ENCODE measurements around the gene DOCK7. TPM values are rescaled to one million over a fixed set of nuclear protein-coding genes. Genes with fewer than 3 reads are reported as not detected.

The DOCK7 gene
- total and polyA plus RNA-seq, 4 experiments from 2014 or later: 4.3 to 20.8 (median 11.0) TPM

GRCh38 chr1:62593825-62594394, 94.3 kb downstream of the DOCK7 start:
- DNase-seq: no peak
- intact Hi-C loops (cut with micrococcal nuclease): no loop called here
- no peak overlapping the region for H3K4me3 ChIP-seq (ENCODE audit: low read length in 2 of 2)
- no peaks in the 10 kb centered on the region for H3K27me3 ChIP-seq (ENCODE audit: insufficient read depth, low read length)
- Mint-ChIP-seq H3K27ac (no peak overlapping the region), H3K4me1 (no peaks in the 10 kb centered on the region), H3K36me3 (peaks cover 3 to 4% of the 10 kb centered on the region in 2 donors), H3K27me3 (no peaks in the 10 kb centered on the region), H3K4me3 (no peak overlapping the region), H3K9me3 (peaks cover 0 to 4% (median 0%) of the 10 kb centered on the region in 8 donors)
- H3K4me1 ChIP-seq (ENCODE audit: insufficient read depth, low read length): no peaks in the 10 kb centered on the region
- POLR2A ChIA-PET (ENCODE audit: partially characterized antibody): no interaction called here
- no peak overlapping the region for H3K27ac ChIP-seq (ENCODE audit: low read depth, low read length)
- H3K9me3 ChIP-seq (ENCODE audit: control insufficient read depth in 1 of 2, low read length in 2 of 2): no peaks in the 10 kb centered on the region
- CTCF ChIA-PET (ENCODE audit: partially characterized antibody): no interaction called here
- H3K36me3 ChIP-seq (ENCODE audit: insufficient read depth, low read length): no peaks in the 10 kb centered on the region

- Mint-ChIP-seq H3K36me3 (peaks cover 3 to 4% of the 10 kb centered on the region in 2 donors), H3K27ac (no peak overlapping the region), H3K4me3 (no peak overlapping the region), H3K9me3 (peaks cover 0 to 4% (median 0%) of the 10 kb centered on the region in 8 donors), H3K4me1 (no peaks in the 10 kb centered on the region), H3K27me3 (no peaks in the 10 kb centered on the region)
- Histone ChIP-seq H3K27me3 (ENCODE audit: insufficient read depth, low read length) (no peaks in the 10 kb centered on the region), H3K9me3 (ENCODE audit: control insufficient read depth in 1 of 2, low read length in 2 of 2) (no peaks in the 10 kb centered on the region), H3K27ac (ENCODE audit: low read depth, low read length) (no peak overlapping the region), H3K4me1 (ENCODE audit: insufficient read depth, low read length) (no peaks in the 10 kb centered on the region), H3K4me3 (ENCODE audit: low read length in 2 of 2) (no peak overlapping the region), H3K36me3 (ENCODE audit: insufficient read depth, low read length) (no peaks in the 10 kb centered on the region)
- no peak for DNase-seq
- CTCF ChIA-PET (ENCODE audit: partially characterized antibody): no interaction called here
- intact Hi-C loops (cut with micrococcal nuclease): no loop called here
- POLR2A ChIA-PET (ENCODE audit: partially characterized antibody): no interaction called here
Measured at GRCh38 chr1:62590970-62591368, 97.2 kb downstream of the DOCK7 start.

- no peaks in the 10 kb centered on the region for H3K4me1 ChIP-seq (ENCODE audit: insufficient read depth, low read length)
- Mint-ChIP-seq H3K27me3 (no peaks in the 10 kb centered on the region), H3K36me3 (peaks cover 9 to 10% of the 10 kb centered on the region in 2 donors), H3K27ac (no peak overlapping the region), H3K4me3 (no peak overlapping the region), H3K4me1 (no peaks in the 10 kb centered on the region), H3K9me3 (peaks cover 0 to 4% (median 0%) of the 10 kb centered on the region in 8 donors)
- DNase-seq: no peak
- H3K27ac ChIP-seq (ENCODE audit: low read depth, low read length): no peak overlapping the region
- CTCF ChIA-PET (ENCODE audit: partially characterized antibody): no interaction called here
- POLR2A ChIA-PET (ENCODE audit: partially characterized antibody): no interaction called here
- no peak overlapping the region for H3K4me3 ChIP-seq (ENCODE audit: low read length in 2 of 2)
- intact Hi-C loops (cut with micrococcal nuclease): no loop called here
- no peaks in the 10 kb centered on the region for H3K9me3 ChIP-seq (ENCODE audit: control insufficient read depth in 1 of 2, low read length in 2 of 2)
- H3K27me3 ChIP-seq (ENCODE audit: insufficient read depth, low read length): no peaks in the 10 kb centered on the region
- no peaks in the 10 kb centered on the region for H3K36me3 ChIP-seq (ENCODE audit: insufficient read depth, low read length)
Measured at GRCh38 chr1:62590255-62590969, 97.8 kb downstream of the DOCK7 start.

GRCh38 chr1:62589321-62589720, 98.9 kb downstream of the DOCK7 start:
- Histone ChIP-seq H3K4me1 (ENCODE audit: insufficient read depth, low read length) (no peaks in the 10 kb centered on the region), H3K27me3 (ENCODE audit: insufficient read depth, low read length) (no peaks in the 10 kb centered on the region), H3K9me3 (ENCODE audit: control insufficient read depth in 1 of 2, low read length in 2 of 2) (no peaks in the 10 kb centered on the region), H3K27ac (ENCODE audit: low read depth, low read length) (no peak overlapping the region), H3K4me3 (ENCODE audit: low read length in 2 of 2) (no peak overlapping the region), H3K36me3 (ENCODE audit: insufficient read depth, low read length) (no peaks in the 10 kb centered on the region)
- Mint-ChIP-seq H3K4me3 (no peak overlapping the region), H3K9me3 (peaks cover 0 to 4% (median 0%) of the 10 kb centered on the region in 8 donors), H3K36me3 (peaks cover 9 to 13% of the 10 kb centered on the region in 2 donors), H3K27ac (no peak overlapping the region), H3K4me1 (no peaks in the 10 kb centered on the region), H3K27me3 (no peaks in the 10 kb centered on the region)
- ChIA-PET CTCF (ENCODE audit: partially characterized antibody) (no interaction called here), POLR2A (ENCODE audit: partially characterized antibody) (no interaction called here)
- intact Hi-C loops (cut with micrococcal nuclease): no loop called here
- DNase-seq: no peak

- DNase-seq: no peak
- peaks cover 9 to 13% of the 10 kb centered on the region in 2 donors for H3K36me3 Mint-ChIP-seq
Measured at GRCh38 chr1:62588000-62588399, 100.2 kb downstream of the DOCK7 start.

GRCh38 chr1:62585469-62586155, 102.6 kb downstream of the DOCK7 start:
- Mint-ChIP-seq H3K36me3 (peaks cover 16 to 28% of the 10 kb centered on the region in 2 donors), H3K27me3 (no peaks in the 10 kb centered on the region), H3K27ac (no peak overlapping the region), H3K9me3 (peaks cover 0 to 4% (median 0%) of the 10 kb centered on the region in 8 donors), H3K4me3 (no peak overlapping the region), H3K4me1 (no peaks in the 10 kb centered on the region)
- Histone ChIP-seq H3K27ac (ENCODE audit: low read depth, low read length) (no peak overlapping the region), H3K9me3 (ENCODE audit: control insufficient read depth in 1 of 2, low read length in 2 of 2) (no peaks in the 10 kb centered on the region), H3K4me3 (ENCODE audit: low read length in 2 of 2) (no peak overlapping the region), H3K27me3 (ENCODE audit: insufficient read depth, low read length) (no peaks in the 10 kb centered on the region), H3K36me3 (ENCODE audit: insufficient read depth, low read length) (no peaks in the 10 kb centered on the region), H3K4me1 (ENCODE audit: insufficient read depth, low read length) (no peaks in the 10 kb centered on the region)
- no peak for DNase-seq
- ChIA-PET POLR2A (ENCODE audit: partially characterized antibody) (no interaction called here), CTCF (ENCODE audit: partially characterized antibody) (no interaction called here)
- intact Hi-C loops (cut with micrococcal nuclease): no loop called here

More at GRCh38 chr1:62588000-62588399, 100.2 kb downstream of the DOCK7 start:
- H3K27ac ChIP-seq (ENCODE audit: low read depth, low read length): no peak overlapping the region
- no peaks in the 10 kb centered on the region for H3K27me3 ChIP-seq (ENCODE audit: insufficient read depth, low read length)
- H3K27ac Mint-ChIP-seq: no peak overlapping the region
- no peak overlapping the region for H3K4me3 Mint-ChIP-seq
- H3K36me3 ChIP-seq (ENCODE audit: insufficient read depth, low read length): no peaks in the 10 kb centered on the region
- no peaks in the 10 kb centered on the region for H3K27me3 Mint-ChIP-seq
- H3K4me1 ChIP-seq (ENCODE audit: insufficient read depth, low read length): no peaks in the 10 kb centered on the region
- ChIA-PET POLR2A (ENCODE audit: partially characterized antibody) (no interaction called here), CTCF (ENCODE audit: partially characterized antibody) (no interaction called here)
- H3K9me3 ChIP-seq (ENCODE audit: control insufficient read depth in 1 of 2, low read length in 2 of 2): no peaks in the 10 kb centered on the region
- peaks cover 0 to 4% (median 0%) of the 10 kb centered on the region in 8 donors for H3K9me3 Mint-ChIP-seq
- intact Hi-C loops (cut with micrococcal nuclease): no loop called here
- no peaks in the 10 kb centered on the region for H3K4me1 Mint-ChIP-seq
- no peak overlapping the region for H3K4me3 ChIP-seq (ENCODE audit: low read length in 2 of 2)

GRCh38 chr1:62573675-62574074, 114.5 kb downstream of the DOCK7 start:
- Mint-ChIP-seq H3K27ac (no peak overlapping the region), H3K36me3 (peaks cover 44 to 63% of the 10 kb centered on the region in 2 donors)
- POLR2A ChIA-PET (ENCODE audit: partially characterized antibody): no interaction called here

More at GRCh38 chr1:62573675-62574074, 114.5 kb downstream of the DOCK7 start:
- no peaks in the 10 kb centered on the region for H3K9me3 ChIP-seq (ENCODE audit: control insufficient read depth in 1 of 2, low read length in 2 of 2)
- H3K36me3 ChIP-seq (ENCODE audit: insufficient read depth, low read length): no peaks in the 10 kb centered on the region
- no peaks in the 10 kb centered on the region for H3K4me1 ChIP-seq (ENCODE audit: insufficient read depth, low read length)
- Mint-ChIP-seq H3K27me3 (no peaks in the 10 kb centered on the region), H3K4me3 (no peak overlapping the region), H3K4me1 (peaks cover 0 to 11% (median 3%) of the 10 kb centered on the region in 4 donors), H3K9me3 (peaks cover 0 to 27% (median 12%) of the 10 kb centered on the region in 8 donors)
- CTCF ChIA-PET (ENCODE audit: partially characterized antibody): no interaction called here
- no peak overlapping the region for H3K4me3 ChIP-seq (ENCODE audit: low read length in 2 of 2)
- no peak overlapping the region for H3K27ac ChIP-seq (ENCODE audit: low read depth, low read length)
- DNase-seq: no peak
- intact Hi-C loops (cut with micrococcal nuclease): no loop called here
- no peaks in the 10 kb centered on the region for H3K27me3 ChIP-seq (ENCODE audit: insufficient read depth, low read length)

Measured in CD4-positive, alpha-beta memory T cell (primary cell).